GM12891 (cell line): ENCODE results near the gene JMJD8.

Source experiments
- POLR2A ChIP-seq: IDR thresholded peaks from 2 replicates; pipeline ENCODE4 v1.6.1; 2011; ENCODE audit warnings: low read depth, low read length, control low read depth
- POLR2AphosphoS5 ChIP-seq: IDR thresholded peaks from 2 replicates; pipeline ENCODE4 v1.6.1; 2011; ENCODE audit warnings: low read depth, low read length, control low read depth
- POU2F2 ChIP-seq: IDR thresholded peaks from 2 replicates; pipeline ENCODE4 v1.6.1; 2011; ENCODE audit warnings: low read depth, mild to moderate bottlenecking, control low read depth, low read length, moderate library complexity
- SPI1 ChIP-seq: IDR thresholded peaks from 2 replicates; pipeline ENCODE4 v1.6.1; 2011; ENCODE audit warnings: low read depth, low read length, control low read depth
- TAF1 ChIP-seq: IDR thresholded peaks from 2 replicates; pipeline ENCODE4 v1.6.1; 2011; ENCODE audit warnings: low read depth, low read length, control low read depth

DNA sequence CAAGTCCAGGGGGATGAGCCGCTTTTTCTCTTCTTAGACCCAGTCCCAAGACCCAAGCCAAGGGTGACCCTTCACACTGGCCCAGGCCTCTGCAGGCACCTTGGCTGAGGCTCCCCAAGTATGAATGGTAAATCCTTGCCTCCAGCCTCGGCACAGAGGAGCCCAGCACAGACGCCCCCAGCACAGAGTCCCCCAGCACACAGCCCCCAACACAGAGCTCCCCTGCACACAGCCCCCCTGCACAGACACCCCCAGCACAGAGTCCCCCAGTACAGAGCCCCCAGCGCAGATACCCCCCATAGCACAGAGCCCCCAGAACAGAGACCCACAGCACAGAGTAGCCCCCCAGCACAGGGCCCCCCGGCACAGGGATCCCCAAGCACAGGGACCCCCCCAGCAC lies 43.5 kb downstream of the JMJD8 start:
- TF ChIP-seq POU2F2 = no peak
- TF ChIP-seq POLR2A = no peak
- no peak for TF ChIP-seq TAF1
- TF ChIP-seq SPI1 = no peak
- no peak for TF ChIP-seq POLR2AphosphoS5
